GM12874 (cell line): ENCODE data around the gene NPW.

Source experiments
- TF ChIP-seq, protein P1 (sequence below): IDR thresholded peaks from 2 replicates; pipeline ENCODE4 v1.5.1; 2011; ENCODE audit warnings: low read depth, mild to moderate bottlenecking, control low read depth, low read length, moderate library complexity; ENCODE audit not compliant: insufficient read depth

The NPW gene

DNA sequence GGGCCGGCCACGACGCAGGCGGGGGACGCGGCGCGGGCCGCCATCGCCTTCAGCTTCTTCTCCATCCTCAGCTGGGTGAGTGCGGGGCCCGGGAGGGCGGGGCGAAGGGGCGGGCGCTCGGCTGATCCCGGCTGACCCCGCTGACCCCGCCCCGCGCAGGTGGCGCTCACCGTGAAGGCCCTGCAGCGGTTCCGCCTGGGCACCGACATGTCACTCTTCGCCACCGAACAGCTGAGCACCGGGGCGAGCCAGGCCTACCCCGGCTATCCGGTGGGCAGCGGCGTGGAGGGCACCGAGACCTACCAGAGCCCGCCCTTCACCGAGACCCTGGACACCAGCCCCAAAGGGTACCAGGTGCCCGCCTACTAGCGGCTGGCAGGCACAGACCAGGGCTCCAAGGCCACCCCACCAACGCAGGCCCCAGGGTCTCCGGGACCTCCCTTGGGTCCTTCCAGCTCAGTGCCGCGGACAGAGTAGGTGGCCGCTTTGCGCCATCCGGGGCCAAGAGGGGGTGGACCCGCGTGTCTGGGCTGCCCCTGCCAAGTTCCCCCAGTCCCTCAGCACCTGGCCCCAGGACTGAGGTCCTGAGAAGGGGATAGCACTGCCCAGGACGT lies 26.8 kb upstream of the NPW start:
- TF ChIP-seq, protein P1, sequence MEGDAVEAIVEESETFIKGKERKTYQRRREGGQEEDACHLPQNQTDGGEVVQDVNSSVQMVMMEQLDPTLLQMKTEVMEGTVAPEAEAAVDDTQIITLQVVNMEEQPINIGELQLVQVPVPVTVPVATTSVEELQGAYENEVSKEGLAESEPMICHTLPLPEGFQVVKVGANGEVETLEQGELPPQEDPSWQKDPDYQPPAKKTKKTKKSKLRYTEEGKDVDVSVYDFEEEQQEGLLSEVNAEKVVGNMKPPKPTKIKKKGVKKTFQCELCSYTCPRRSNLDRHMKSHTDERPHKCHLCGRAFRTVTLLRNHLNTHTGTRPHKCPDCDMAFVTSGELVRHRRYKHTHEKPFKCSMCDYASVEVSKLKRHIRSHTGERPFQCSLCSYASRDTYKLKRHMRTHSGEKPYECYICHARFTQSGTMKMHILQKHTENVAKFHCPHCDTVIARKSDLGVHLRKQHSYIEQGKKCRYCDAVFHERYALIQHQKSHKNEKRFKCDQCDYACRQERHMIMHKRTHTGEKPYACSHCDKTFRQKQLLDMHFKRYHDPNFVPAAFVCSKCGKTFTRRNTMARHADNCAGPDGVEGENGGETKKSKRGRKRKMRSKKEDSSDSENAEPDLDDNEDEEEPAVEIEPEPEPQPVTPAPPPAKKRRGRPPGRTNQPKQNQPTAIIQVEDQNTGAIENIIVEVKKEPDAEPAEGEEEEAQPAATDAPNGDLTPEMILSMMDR, result no peak

DNA sequence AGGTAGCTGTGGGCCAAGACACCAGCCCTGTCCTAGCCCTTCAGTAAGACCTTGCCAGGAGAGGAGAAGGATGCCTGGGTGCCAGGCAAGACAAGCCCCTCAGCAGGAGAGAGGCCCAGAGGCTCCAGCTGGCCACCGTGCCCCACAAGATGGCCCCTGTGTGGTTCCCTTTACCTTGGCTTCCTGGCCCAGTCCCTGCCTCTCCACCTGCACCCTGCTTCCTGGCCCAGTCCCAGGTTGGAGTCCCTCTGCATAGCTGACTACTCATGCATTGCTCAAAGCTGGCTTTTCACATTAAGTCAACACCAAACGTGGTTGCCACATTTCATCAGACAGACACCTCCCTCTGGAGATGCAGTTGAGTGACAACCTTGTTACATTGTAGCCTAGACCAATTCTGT lies 25.9 kb upstream of the NPW start:
- TF ChIP-seq, protein P1, result no peak

DNA sequence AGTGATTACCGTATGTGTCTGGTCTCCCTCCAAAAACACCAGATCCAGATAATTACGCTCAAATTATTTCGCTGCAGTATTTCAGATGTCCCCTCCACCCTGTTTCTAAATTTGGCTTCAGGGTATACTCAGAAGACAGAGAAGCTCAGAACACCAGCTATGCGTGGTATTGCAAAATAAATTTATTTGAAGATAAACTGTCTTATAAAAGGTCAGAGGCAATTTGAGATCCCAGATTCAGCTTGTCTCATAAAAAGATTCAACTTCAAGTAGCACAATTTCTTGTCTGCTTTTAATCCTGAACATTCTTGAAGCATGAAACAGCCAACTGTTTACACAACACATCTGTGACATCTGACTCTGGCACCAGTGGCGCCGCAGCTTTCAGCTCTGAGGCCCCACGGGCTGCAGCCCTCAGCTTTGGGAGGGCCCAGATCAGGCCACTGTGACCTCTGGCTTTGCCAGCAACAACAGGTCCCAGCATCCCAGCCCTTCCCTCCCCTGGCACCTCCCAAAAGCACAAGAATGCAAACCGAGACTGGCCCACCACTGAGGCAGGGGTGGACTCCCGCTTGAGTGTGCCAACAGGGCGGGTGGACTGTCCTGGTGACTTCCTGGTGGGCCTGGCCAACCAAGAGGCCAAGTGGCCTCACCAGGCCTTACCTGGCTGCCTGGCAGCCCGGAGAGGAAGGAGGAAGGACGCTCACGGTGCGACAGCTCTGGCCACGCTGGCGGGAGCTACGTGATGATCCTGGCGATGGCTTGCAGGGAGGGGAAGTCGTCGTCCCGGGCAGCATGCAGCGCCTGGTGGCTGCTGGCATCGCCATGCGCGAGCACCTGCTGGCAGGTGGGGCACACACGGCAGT lies 21.9 kb upstream of the NPW start:
- TF ChIP-seq, protein P1, result no peak

DNA sequence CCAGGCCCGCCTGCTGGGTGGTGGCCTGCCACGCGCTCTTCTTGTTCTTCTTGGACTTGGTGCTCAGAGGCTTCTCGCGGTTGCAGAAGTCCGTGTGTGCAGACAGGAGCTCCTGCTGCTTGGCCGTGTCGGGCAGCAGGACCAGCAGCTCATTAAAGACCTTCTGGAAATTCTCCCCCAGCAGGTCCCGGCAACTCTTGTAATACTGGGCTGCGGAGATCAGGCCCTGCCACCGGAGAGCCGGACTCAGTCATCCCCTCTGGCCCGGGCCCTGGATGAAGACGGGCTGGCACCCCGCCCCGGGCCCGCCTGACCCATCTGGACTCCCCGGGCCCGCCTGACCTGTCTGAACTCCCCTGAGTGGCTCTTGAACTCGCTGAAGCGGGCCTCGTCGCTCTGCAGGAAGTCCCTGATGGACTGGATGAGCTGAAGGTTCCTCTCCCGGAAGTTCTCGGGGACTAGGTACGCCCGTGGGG lies 21.2 kb upstream of the NPW start:
- TF ChIP-seq, protein P1, result no peak

DNA sequence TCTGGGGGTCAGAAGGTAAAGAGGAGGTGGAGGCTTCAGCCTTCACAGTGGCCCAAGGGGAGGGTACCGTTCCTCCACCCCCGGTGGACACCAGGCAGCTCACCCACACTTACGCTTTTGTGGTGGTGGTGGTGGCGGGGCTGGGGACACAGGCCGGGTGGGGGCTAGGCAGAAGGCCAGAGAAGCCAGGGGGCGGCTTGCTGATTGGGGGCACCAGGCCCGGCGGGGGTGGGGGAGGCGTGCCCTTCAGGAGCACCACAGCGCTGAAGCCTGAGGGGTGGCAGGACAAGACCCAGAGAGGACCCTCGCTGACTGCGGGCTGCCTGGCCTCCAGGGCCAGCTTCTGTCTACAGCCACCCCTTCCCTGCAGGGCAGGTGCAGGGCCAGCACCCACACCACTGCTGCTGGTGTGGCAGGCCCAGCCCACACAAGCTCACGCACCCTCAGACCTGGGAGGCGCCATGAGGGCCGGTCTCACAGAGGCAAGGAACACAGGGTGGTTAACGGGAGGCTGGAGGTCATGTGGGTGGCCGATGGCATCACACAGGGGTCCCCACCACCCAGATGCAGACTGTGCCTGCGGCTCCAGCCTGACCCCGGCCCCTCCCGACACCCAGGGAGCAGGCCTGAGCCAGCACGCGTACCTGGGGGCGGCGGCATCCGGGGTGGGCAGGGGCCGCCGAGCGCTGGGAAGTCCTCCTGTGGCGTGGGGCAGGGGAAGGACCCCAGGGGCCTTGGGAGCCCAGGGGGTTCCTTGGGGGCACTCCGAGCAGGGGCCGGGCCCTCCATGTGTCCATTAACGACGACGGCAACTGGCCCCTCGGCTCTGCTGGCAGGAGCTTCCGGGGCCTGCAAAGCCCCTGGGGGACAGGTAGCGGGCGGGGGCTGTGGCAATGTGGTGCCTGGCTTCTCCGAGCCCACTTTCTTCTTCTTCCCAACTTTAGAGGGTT lies 20.5 kb upstream of the NPW start:
- TF ChIP-seq, protein P1, result no peak

DNA sequence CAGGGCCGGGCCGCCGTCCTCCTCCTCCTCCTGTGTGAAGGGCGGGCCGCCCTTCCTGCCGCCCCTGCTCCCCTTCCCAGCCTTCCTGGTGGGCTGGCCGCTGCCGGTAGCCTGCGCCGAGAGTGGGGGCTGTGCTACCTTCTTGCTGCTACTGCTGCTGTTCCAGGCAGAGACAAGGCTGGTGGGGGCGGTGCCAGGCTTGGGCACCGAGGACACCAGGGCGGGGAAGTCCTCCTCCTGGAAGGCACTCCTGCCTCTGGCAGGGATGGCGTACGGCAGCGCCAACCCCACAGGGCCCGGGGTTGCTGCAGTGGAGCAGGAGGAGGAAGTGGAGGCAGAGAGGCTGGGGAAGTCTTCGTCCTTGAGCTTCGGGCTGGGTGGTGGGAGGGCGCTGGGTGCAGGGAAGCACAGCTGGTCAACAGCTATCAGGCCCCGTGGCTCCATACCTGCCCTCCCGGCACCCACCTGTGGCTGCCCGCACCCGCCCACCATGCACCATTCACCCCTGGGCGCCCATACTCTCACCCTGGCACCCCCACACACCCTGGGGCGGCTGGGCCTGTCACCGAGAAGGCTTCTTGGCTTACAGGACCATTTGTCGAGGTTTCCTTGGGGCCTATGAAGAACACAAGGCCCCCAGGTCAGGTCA lies 19.6 kb upstream of the NPW start:
- TF ChIP-seq, protein P1, result no peak
